Ascending aorta (tissue), 2 donors: ENCODE measurements around the gene SLTM. TPM values are rescaled to one million over a fixed set of nuclear protein-coding genes. Genes with fewer than 3 reads are reported as not detected.
A peak's percentile ranks its signal among the peaks of the same experiment; 100 is the strongest.

Experiments used
- DNase-seq, 2 donors: peaks; one replicate each; pipeline ENCODE4 v3.0.0-alpha.2; 2019; ENCODE audit warnings: low spot score in 2 of 2
- H3K27ac ChIP-seq, 2 donors: fragments of 200-600 bp; sonication (generic); one replicate each; pipeline ENCODE4 v1.5.1; 2016 to 2017; ENCODE audit warnings: mild to moderate bottlenecking in 1 of 2
- H3K27me3 ChIP-seq: fragments of 200-600 bp; sonication (generic); one replicate; pipeline ENCODE4 v1.5.1; 2017
- H3K36me3 ChIP-seq, 2 donors: fragments of 200-600 bp; sonication (generic); one replicate each; pipeline ENCODE4 v1.5.1; 2016
- H3K4me1 ChIP-seq, 2 donors: fragments of 200-600 bp; sonication (generic); one replicate each; pipeline ENCODE4 v1.5.1; 2016 to 2017; ENCODE audit warnings: mild to moderate bottlenecking in 1 of 2
- H3K4me3 ChIP-seq, 2 donors: fragments of 200-600 bp; sonication (generic); one replicate each; pipeline ENCODE4 v1.5.1; 2016 to 2017; ENCODE audit warnings: mild to moderate bottlenecking in 1 of 2
- H3K9me3 ChIP-seq, 2 donors: fragments of 200-600 bp; sonication (generic); one replicate each; pipeline ENCODE4 v1.5.1; 2016
- CTCF ChIP-seq, 3 experiments: fragments of 200-600 bp in 2 of 3; fragments of 450-650 bp in 1 of 3; sonication (generic) in 2 of 3; IDR thresholded peaks; one replicate each; pipeline ENCODE4 v1.5.1; 2016 to 2019; ENCODE audit warnings: antibody characterized with exemption in 3 of 3, mild to moderate bottlenecking in 1 of 3, moderate library complexity in 1 of 3
- intact Hi-C: fragments of 100-400 bp; cut with DNase I; formaldehyde crosslinking; loops from one replicate; pipeline ENCODE4 v1.15.1; 2023
- total RNA-seq: library from RNA; depleted of rRNA; stranded (reverse); fragments of >200 nt; gene quantifications from one replicate; pipeline ENCODE4 v1.1.0, GENCODE V29; 2016

Gene SLTM
- 109 TPM for total RNA-seq

- intact Hi-C loops = loop anchor here (1.0 to 5.0 kb wide), 7 partner anchors 54 to 757 kb away; partner anchors contain the start of genes ADAM10, FAM81A, MINDY2 and RNF111
- peaks cover 0 to 13% of the 10 kb centered on the region in 2 donors for H3K4me1 ChIP-seq
- no peaks in the 10 kb centered on the region for H3K9me3 ChIP-seq
- H3K27me3 ChIP-seq = no peaks in the 10 kb centered on the region
- DNase-seq = peak; percentile 73 to 98
- peaks cover 6 to 8% of the 10 kb centered on the region in 2 donors for H3K36me3 ChIP-seq
- H3K27ac ChIP-seq = peak within 1 kb of the TSS; percentile 98
- TF ChIP-seq CTCF (IDR thresholded peaks at IDR 0.05) = peak in 2 of 3 experiments; percentile 20 to 24
- peak within 1 kb of the TSS; percentile 83 to 92 for H3K4me3 ChIP-seq
Measured at GRCh38 chr15:58933281-58934113, at the start of gene SLTM. SLTM (minus strand) TSS chr15:58933679; CDS start chr15:58933565, 114 bp downstream.

GRCh38 chr15:58983261-58983660 is 49.8 kb upstream of the SLTM start:
- H3K4me1 ChIP-seq = no peaks in the 10 kb centered on the region
- no peak overlapping the region for H3K27ac ChIP-seq
- H3K27me3 ChIP-seq = no peaks in the 10 kb centered on the region
- intact Hi-C loops = loop anchor here (10.0 kb wide), 3 partner anchors 122 to 392 kb away; partner anchors contain the start of genes CCNB2 and MYO1E
- no peaks in the 10 kb centered on the region for H3K36me3 ChIP-seq
- no peak for DNase-seq
- TF ChIP-seq CTCF (IDR thresholded peaks at IDR 0.05) = no peak
- H3K4me3 ChIP-seq = no peak overlapping the region
- H3K9me3 ChIP-seq = no peaks in the 10 kb centered on the region

- H3K4me1 ChIP-seq = no peaks in the 10 kb centered on the region
- H3K9me3 ChIP-seq = no peaks in the 10 kb centered on the region
- H3K27me3 ChIP-seq = no peaks in the 10 kb centered on the region
- H3K4me3 ChIP-seq = no peak overlapping the region
- intact Hi-C loops = loop anchor here (10.0 kb wide), 3 partner anchors 123 to 393 kb away; partner anchors contain the start of genes CCNB2 and MYO1E
- H3K27ac ChIP-seq = no peak overlapping the region
- no peak for DNase-seq
- TF ChIP-seq CTCF (IDR thresholded peaks at IDR 0.05) = no peak
- H3K36me3 ChIP-seq = no peaks in the 10 kb centered on the region
Measured at GRCh38 chr15:58981808-58982475, 48.5 kb upstream of the SLTM start.

- TF ChIP-seq CTCF (IDR thresholded peaks at IDR 0.05) = peak; percentile 22 to 61 (median 47)
- Histone ChIP-seq H3K4me1 (no peaks in the 10 kb centered on the region), H3K4me3 (no peak overlapping the region), H3K9me3 (no peaks in the 10 kb centered on the region), H3K27me3 (no peaks in the 10 kb centered on the region), H3K36me3 (no peaks in the 10 kb centered on the region), H3K27ac (no peak overlapping the region)
- intact Hi-C loops = loop anchor here (1.0 to 10.0 kb wide), 4 partner anchors 124 to 513 kb away; partner anchors contain the start of genes CCNB2 and MYO1E
- DNase-seq = no peak
Measured at GRCh38 chr15:58980351-58980939, 47.0 kb upstream of the SLTM start.

- no peaks in the 10 kb centered on the region for H3K36me3 ChIP-seq
- H3K27me3 ChIP-seq = no peaks in the 10 kb centered on the region
- H3K27ac ChIP-seq = no peak overlapping the region
- no peaks in the 10 kb centered on the region for H3K4me1 ChIP-seq
- intact Hi-C loops = no loop called here
- no peak for TF ChIP-seq CTCF (IDR thresholded peaks at IDR 0.05)
- H3K9me3 ChIP-seq = no peaks in the 10 kb centered on the region
- DNase-seq = no peak
- no peak overlapping the region for H3K4me3 ChIP-seq
Measured at GRCh38 chr15:58977887-58978286, 44.4 kb upstream of the SLTM start.
